ENCODE data around the gene RNH1.

- TF ChIP-seq EZH2 (optimal IDR thresholded peaks at IDR 0.05; ENCODE audit: low read depth, low read length) (no peak), CTCF (IDR thresholded peaks at IDR 0.05; ENCODE audit: low read length) (no peak)
Measured at GRCh38 chr11:492427-493226, 14.4 kb downstream of the RNH1 start.
